Adipose tissue (tissue), 3 donors: Measurements from ENCODE around the gene THSD4. TPM values are rescaled to one million over a fixed set of nuclear protein-coding genes. Genes with fewer than 3 reads are reported as not detected.

Experiments
- H3K27ac ChIP-seq: one replicate; pipeline ENCODE4 v1.5.1; 2013; ENCODE audit warnings: low read depth, low read length
- WGBS, 3 donors: extraction: QIAGEN DNeasy Blood & Tissue Kit; methylation state at CpG; one replicate each; pipeline ENCODE4 v1.1.7; 2013; 5-methylcytosine and 5-hydroxymethylcytosine counted together
- polyA plus RNA-seq, 3 donors: library from polyadenylated mRNA; stranded (reverse); fragments of 200-250 nt; gene quantifications; one replicate each; pipeline ENCODE4 v1.2.3, GENCODE V29; 2013
- donor health status: healthy with polysubstance abuse.
- donor health status: Bipolar disorder and iron deficiency.
- donor health status: healthy.

THSD4 gene
- polyA plus RNA-seq, 3 donors = 1.6 to 3.1 (median 2.4) TPM

- WGBS, 3 donors = 81 to 85% (median 83%) methylated on average over 2 of the region's 2 CpGs
- H3K27ac ChIP-seq = no peak overlapping the region
Observed at GRCh38 chr15:71630475-71630809, 515.2 kb downstream of the THSD4 start.

GRCh38 chr15:71632576-71633195 is 517.4 kb downstream of the THSD4 start:
- no peak overlapping the region for H3K27ac ChIP-seq

GRCh38 chr15:71634820-71635560 is 519.7 kb downstream of the THSD4 start:
- no peak overlapping the region for H3K27ac ChIP-seq
- 28 to 50% (median 45%) methylated on average over 6 of the region's 6 CpGs for WGBS, 3 donors

More at GRCh38 chr15:71632576-71633195, 517.4 kb downstream of the THSD4 start:
- WGBS, 3 donors = 67 to 72% (median 68%) methylated on average over 3 of the region's 3 CpGs

DNA sequence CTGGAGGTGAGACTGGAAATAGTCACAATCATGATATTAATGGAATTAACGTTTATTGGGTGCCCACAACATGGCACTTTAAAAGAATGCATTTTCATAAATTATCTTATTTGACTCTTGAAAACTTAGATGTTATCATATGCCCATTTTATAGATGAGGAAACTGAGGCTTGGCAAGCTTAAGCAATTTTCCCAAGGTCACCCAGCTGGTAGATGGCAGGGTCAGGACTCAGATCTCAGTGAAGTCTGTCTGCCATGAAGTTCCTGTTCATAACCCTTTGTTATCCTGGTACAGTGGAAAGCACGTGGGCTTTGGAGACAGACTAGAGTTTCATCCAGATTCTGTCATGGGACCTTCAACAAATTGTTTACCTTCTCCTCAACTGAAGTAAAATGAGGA is 520.5 kb downstream of the THSD4 start:
- no peak overlapping the region for H3K27ac ChIP-seq
- WGBS, 3 donors = 68 to 85% (median 85%) methylated on average over 2 of the region's 2 CpGs

DNA sequence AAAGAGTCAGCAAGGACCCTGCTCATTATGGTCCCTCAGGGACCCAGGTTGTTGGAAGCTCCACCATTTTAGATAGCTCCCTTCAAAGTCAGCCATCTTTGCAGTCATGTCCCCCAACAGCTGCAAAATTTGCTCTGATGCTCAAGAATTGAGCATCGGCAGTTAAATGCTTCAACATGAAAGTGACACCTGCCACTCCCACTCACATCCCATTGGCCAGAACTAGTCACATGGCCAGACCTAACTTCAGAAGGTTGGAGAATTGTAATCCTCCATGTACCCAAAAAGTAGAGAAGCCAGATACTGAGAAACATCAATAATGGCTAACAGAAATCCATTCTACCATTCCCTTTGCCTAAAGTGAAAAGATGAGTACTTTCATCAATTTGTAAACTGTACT is 523.6 kb downstream of the THSD4 start:
- 90 to 100% (median 92%) methylated on average over 1 of the region's 1 CpG for WGBS, 3 donors
- no peak overlapping the region for H3K27ac ChIP-seq

- WGBS, 3 donors = 71 to 89% (median 80%) methylated on average over 1 of the region's 1 CpG
- H3K27ac ChIP-seq = no peak overlapping the region
Observed at GRCh38 chr15:71639471-71639870, 524.2 kb downstream of the THSD4 start.

GRCh38 chr15:71643918-71644317 is 528.6 kb downstream of the THSD4 start:
- no peak overlapping the region for H3K27ac ChIP-seq
- WGBS, 3 donors = 95 to 97% (median 97%) methylated on average over 2 of the region's 2 CpGs

GRCh38 chr15:71646767-71647486 is 531.7 kb downstream of the THSD4 start:
- no peak overlapping the region for H3K27ac ChIP-seq
- 61 to 74% (median 69%) methylated on average over 5 of the region's 5 CpGs for WGBS, 3 donors

- 70 to 81% (median 74%) methylated on average over 4 of the region's 4 CpGs for WGBS, 3 donors
- no peak overlapping the region for H3K27ac ChIP-seq
Observed at GRCh38 chr15:71647487-71647808, 532.2 kb downstream of the THSD4 start.

GRCh38 chr15:71648095-71648494 is 532.8 kb downstream of the THSD4 start:
- H3K27ac ChIP-seq = no peak overlapping the region

DNA sequence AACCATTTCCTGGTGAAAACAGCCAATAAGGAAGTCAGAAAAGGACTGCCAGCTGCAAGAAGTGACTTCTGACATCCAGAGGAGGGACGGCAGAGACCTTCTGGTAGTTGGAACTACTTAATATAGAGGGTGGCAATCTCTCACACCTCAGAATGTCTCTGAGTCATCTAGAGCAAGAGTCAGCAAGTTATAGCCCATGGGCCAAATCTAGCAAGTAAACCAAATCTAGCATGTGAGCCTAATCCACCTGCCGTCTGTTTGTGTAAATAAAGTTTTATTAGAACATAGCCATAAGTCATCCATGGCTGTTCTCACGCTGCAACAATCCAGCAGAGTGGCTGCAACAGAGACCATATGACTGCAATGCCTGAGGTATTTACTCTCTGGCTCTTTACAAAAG is 534.6 kb downstream of the THSD4 start:
- WGBS, 3 donors = 67 to 84% (median 77%) methylated on average over 3 of the region's 3 CpGs
- H3K27ac ChIP-seq = no peak overlapping the region

More at GRCh38 chr15:71648095-71648494, 532.8 kb downstream of the THSD4 start:
- 77 to 87% (median 86%) methylated on average over 3 of the region's 3 CpGs for WGBS, 3 donors

- WGBS, 3 donors = 82 to 87% (median 83%) methylated on average over 9 of the region's 9 CpGs
- H3K27ac ChIP-seq = no peak overlapping the region
Observed at GRCh38 chr15:71650603-71651002, 535.3 kb downstream of the THSD4 start.

DNA sequence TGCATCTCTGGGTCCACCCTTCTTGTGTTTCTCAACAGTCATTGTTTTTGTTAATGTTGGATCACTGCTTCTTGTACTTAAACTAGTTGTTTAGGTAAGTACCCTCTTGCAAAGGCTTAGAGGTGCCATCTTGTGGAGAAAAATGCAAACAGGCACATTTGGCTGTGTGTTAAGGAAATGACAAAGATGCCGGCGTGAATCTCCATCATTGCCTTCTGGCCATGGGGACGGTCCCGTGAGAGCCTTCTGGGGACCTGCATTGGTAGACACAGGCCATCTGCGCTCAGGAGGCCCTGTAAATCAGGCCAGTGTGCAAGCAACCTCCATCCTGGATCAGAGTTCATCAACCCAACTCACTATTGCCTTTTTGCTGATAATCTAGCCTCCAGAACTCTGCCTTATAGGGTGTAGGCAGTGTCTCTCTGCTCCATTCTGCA is 536.5 kb downstream of the THSD4 start:
- 38 to 70% (median 58%) methylated on average over 5 of the region's 5 CpGs for WGBS, 3 donors
- no peak overlapping the region for H3K27ac ChIP-seq

DNA sequence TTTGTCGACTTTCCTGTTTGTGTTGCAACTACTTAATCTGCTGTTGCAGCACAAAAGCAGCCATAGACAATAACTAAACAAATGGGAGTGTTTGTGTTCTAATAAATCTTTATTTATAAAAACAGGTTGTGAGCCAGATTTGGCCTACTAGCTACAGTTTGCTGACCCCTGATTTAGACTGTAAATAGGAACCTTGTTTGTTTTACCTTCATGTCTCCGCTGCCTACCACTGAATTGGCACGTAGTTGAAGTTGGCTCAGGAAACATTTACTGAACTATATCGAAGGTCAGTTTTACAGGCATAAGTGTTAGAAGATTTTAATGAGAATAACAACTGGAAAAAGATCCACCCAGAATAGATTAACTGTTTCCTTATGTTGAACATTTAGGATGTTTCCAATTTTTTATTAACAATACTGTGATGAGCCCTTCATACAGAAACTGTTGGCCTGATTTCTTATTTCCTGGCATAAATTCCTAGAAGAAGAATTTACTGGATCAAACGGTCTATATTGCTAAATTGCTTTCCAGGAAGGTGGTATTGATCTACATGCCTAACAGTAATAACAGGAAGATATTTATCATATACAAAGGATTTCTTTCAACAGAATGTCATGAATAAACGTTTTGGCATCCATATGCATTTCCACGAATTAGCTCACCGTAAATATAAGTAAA is 538.9 kb downstream of the THSD4 start:
- 27 to 53% (median 44%) methylated on average over 8 of the region's 8 CpGs for WGBS, 3 donors

DNA sequence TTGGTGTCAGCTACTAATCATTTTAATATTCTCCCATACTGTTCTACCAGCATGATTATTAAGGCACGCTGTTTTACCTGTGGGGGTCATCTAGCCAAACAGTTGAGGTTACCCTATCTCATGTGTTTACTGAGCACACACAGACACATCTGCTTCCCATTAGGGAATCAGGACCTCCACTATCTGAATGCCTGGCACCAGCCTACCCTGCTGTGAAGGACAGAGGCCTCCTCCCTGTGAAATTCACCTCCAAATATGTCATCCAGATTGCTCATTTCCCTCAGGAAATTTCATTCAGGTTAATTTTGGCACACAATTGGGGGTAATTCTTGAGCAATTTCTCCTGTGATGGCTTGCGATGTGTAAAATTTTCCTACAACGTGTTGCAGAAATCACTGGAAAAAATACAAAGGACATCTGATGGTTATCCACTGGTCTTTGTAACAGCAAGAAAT is 539.5 kb downstream of the THSD4 start:
- no peak overlapping the region for H3K27ac ChIP-seq
- 57 to 73% (median 69%) methylated on average over 3 of the region's 3 CpGs for WGBS, 3 donors

More for the DNA sequence above, 538.9 kb downstream of the THSD4 start:
- no peak overlapping the region for H3K27ac ChIP-seq

DNA sequence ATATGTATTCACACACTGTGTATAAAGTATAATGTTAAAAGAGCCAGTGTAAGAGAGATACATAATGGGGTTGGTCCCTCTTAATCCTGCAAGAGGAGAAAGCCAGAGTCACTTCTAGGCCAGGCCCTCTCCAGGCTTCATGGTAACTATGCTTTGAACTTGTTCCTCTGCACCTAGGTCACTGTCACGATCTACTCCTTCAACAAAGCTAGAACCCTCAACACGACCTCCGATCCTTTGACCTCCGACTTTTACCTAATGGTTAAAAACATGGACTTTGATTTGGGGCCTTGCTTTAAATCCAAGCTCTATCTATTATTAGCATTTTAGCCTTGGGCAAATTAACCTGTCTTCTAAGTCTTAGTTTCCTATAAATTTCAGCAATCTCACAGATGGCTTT is 541.2 kb downstream of the THSD4 start:
- 70 to 93% (median 72%) methylated on average over 4 of the region's 4 CpGs for WGBS, 3 donors

GRCh38 chr15:71657141-71657540 is 541.9 kb downstream of the THSD4 start:
- WGBS, 3 donors = 95 to 100% (median 98%) methylated on average over 2 of the region's 2 CpGs
- H3K27ac ChIP-seq = no peak overlapping the region

More for the DNA sequence above, 541.2 kb downstream of the THSD4 start:
- no peak overlapping the region for H3K27ac ChIP-seq

GRCh38 chr15:71658036-71658435 is 542.8 kb downstream of the THSD4 start:
- no peak overlapping the region for H3K27ac ChIP-seq
- WGBS, 3 donors = 83 to 88% (median 85%) methylated on average over 7 of the region's 7 CpGs
